HFFc6 (cell line): ENCODE measurements around the gene RASEF. TPM values are rescaled to one million over a fixed set of nuclear protein-coding genes. Genes with fewer than 3 reads are reported as not detected.

Experiments used
- DNase-seq: peaks from one replicate; pipeline ENCODE4 v3.0.0-alpha.2; 2018
- H3K27ac Mint-ChIP-seq: 2 replicates; pipeline ENCODE4 v1.8.0; 2020; ENCODE audit warnings: mild to moderate bottlenecking, mixed read lengths
- H3K27me3 Mint-ChIP-seq: 2 replicates; pipeline ENCODE4 v1.8.0; 2021; ENCODE audit warnings: mild to moderate bottlenecking, moderate library complexity, mixed read lengths; ENCODE audit not compliant: insufficient read depth
- H3K36me3 Mint-ChIP-seq: 2 replicates; pipeline ENCODE4 v1.8.0; 2021; ENCODE audit warnings: low read depth, mixed read lengths
- H3K4me1 Mint-ChIP-seq: 2 replicates; pipeline ENCODE4 v1.8.0; 2020; ENCODE audit warnings: low read depth, mixed read lengths
- H3K4me3 Mint-ChIP-seq: 2 replicates; pipeline ENCODE4 v1.8.0; 2020; ENCODE audit warnings: mild to moderate bottlenecking, moderate library complexity, mixed read lengths
- H3K9me3 Mint-ChIP-seq: 2 replicates; pipeline ENCODE4 v1.8.0; 2020; ENCODE audit warnings: mild to moderate bottlenecking, mixed read lengths
- CTCF ChIP-seq: fragments of 200-600 bp; sonication (generic); IDR thresholded peaks from 2 replicates; pipeline ENCODE4 v1.5.0; 2021; ENCODE audit warnings: antibody characterized with exemption, mild to moderate bottlenecking
- total RNA-seq, 6 experiments: library from RNA; stranded (reverse); fragmentation: NEBNext Ultra II Directional; extraction: Animal tissue kit (Norgen Biotek cat#: 25700); gene quantifications; 2 replicates in 1 of 6; 3 replicates in 5 of 6; pipeline ENCODE4 v1.2.3, GENCODE V29; 2021

Gene RASEF
- total RNA-seq, 6 experiments from 2014 or later, result 0.05 to 0.10 (median 0.08) TPM; not detected in 3

DNA sequence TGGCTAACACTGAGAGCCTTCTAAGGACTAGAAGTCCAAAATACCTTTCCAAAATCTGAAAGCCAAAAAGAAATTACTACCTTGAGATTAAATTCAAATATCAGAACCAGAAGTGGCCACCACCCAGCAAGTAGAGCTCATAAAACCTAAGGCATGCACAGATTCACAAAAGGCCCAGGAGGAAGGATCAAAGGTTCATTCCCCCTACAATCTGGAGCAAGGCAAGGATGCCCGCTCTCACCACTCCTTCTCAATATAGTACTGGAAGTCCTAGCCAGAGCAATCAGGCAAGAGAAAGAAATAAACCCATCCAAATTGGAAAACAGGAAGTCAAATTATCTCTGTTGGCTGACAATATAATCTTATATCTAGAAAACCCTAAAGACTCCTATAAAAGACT lies 6.0 kb downstream of the RASEF start:
- no peak overlapping the region for H3K27ac Mint-ChIP-seq
- no peak overlapping the region for H3K4me3 Mint-ChIP-seq
- peaks cover 16% of the 10 kb centered on the region for H3K4me1 Mint-ChIP-seq
- H3K27me3 Mint-ChIP-seq, result peaks cover 8% of the 10 kb centered on the region
- DNase-seq, result no peak
- no peaks in the 10 kb centered on the region for H3K36me3 Mint-ChIP-seq
- no peak for TF ChIP-seq CTCF
- no peaks in the 10 kb centered on the region for H3K9me3 Mint-ChIP-seq

- Mint-ChIP-seq H3K36me3 (no peaks in the 10 kb centered on the region), H3K27me3 (peaks cover 5% of the 10 kb centered on the region), H3K9me3 (no peaks in the 10 kb centered on the region), H3K4me1 (peaks cover 8% of the 10 kb centered on the region), H3K27ac (no peak overlapping the region), H3K4me3 (no peak overlapping the region)
- no peak for DNase-seq
- TF ChIP-seq CTCF, result no peak
Observed at GRCh38 chr9:83056174-83056573, 6.8 kb downstream of the RASEF start.

DNA sequence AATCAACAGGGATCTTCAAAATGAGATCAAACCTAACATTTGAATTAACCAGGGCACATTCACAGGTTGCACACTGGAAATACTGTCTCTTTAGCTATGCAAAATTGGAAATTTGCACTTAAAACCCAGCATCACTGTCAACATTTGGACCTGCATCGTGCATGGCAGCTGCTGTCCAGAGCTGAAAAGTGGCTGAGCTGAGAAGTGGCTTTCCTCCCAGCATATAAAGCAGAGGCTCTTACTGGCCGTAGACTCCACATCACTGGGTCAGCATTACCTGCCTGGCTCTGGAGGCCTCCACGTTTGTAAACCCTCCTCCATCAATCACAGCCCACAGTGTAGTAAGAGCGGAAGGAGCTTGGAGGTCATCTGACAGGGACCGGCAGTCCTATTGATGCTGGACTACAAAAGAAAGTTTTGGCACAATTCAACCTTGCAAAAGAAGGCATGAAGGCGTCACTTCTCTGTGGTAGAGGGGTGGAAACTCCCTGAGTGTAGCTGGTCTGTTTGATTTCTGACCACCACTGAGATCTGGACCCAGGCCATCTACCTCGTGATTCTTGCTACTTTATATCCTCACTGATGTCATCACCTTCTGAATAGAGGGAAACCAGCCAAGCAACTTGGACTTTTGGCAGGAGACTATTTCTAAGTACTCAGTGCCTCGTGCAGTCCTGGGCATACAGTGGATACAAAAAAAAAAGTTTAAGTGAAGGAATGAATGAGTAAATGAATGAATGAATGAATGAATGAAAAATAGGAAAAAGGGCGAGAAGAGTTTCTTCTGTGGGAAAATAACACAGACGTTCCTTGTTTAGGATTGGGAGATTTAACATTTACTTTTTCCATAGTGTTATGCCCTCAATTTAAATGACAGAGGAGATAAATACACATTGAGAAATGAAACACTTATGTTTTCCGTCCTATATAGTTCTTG lies 14.8 kb downstream of the RASEF start:
- no peaks in the 10 kb centered on the region for H3K9me3 Mint-ChIP-seq
- DNase-seq, result no peak
- H3K4me3 Mint-ChIP-seq, result no peak overlapping the region
- no peak overlapping the region for H3K27ac Mint-ChIP-seq
- no peak for TF ChIP-seq CTCF
- no peaks in the 10 kb centered on the region for H3K36me3 Mint-ChIP-seq
- H3K4me1 Mint-ChIP-seq, result no peaks in the 10 kb centered on the region
- H3K27me3 Mint-ChIP-seq, result peaks cover 14% of the 10 kb centered on the region

DNA sequence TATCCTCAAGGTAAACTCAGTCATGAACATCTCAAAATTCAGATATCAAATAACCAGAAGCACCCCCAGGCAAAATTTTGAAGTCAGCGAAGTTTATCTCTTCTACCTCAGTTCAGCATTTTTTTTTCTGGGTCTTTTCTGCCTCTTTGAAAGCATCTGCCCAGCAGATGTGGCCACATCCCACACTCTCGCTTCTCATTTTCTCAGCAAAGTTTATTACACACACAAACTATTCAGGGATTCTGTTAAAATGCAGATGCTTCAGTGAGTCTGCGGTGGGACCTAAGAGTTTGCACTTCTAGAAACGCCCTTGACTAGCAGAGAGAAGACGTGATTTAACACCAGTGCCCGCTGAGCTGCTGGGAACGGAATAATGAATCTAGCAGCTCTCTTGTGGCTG lies 19.3 kb downstream of the RASEF start:
- Mint-ChIP-seq H3K36me3 (no peaks in the 10 kb centered on the region), H3K27me3 (peaks cover 21% of the 10 kb centered on the region), H3K9me3 (no peaks in the 10 kb centered on the region), H3K4me1 (peaks cover 12% of the 10 kb centered on the region), H3K27ac (no peak overlapping the region), H3K4me3 (no peak overlapping the region)
- no peak for TF ChIP-seq CTCF
- no peak for DNase-seq

GRCh38 chr9:83041771-83042170 lies 21.2 kb downstream of the RASEF start:
- no peak for TF ChIP-seq CTCF
- Mint-ChIP-seq H3K36me3 (no peaks in the 10 kb centered on the region), H3K4me3 (no peak overlapping the region), H3K27ac (no peak overlapping the region), H3K4me1 (peaks cover 12% of the 10 kb centered on the region), H3K27me3 (peaks cover 21% of the 10 kb centered on the region), H3K9me3 (no peaks in the 10 kb centered on the region)
- DNase-seq, result no peak
